ENCODE results near the gene ENTREP3.
"Not testable (repeated sequence)": the region's sequence is repeated elsewhere in the genome, so short reads cannot be mapped to it uniquely, and the experiment has no call there.

The ENTREP3 gene

GRCh38 chr1:155250633-155251449 lies 4.4 kb downstream of the ENTREP3 start:
- DNase-seq: peak; percentile 94 to 96

GRCh38 chr1:155250246-155250632 lies 5.0 kb downstream of the ENTREP3 start:
- DNase-seq: no peak

DNA sequence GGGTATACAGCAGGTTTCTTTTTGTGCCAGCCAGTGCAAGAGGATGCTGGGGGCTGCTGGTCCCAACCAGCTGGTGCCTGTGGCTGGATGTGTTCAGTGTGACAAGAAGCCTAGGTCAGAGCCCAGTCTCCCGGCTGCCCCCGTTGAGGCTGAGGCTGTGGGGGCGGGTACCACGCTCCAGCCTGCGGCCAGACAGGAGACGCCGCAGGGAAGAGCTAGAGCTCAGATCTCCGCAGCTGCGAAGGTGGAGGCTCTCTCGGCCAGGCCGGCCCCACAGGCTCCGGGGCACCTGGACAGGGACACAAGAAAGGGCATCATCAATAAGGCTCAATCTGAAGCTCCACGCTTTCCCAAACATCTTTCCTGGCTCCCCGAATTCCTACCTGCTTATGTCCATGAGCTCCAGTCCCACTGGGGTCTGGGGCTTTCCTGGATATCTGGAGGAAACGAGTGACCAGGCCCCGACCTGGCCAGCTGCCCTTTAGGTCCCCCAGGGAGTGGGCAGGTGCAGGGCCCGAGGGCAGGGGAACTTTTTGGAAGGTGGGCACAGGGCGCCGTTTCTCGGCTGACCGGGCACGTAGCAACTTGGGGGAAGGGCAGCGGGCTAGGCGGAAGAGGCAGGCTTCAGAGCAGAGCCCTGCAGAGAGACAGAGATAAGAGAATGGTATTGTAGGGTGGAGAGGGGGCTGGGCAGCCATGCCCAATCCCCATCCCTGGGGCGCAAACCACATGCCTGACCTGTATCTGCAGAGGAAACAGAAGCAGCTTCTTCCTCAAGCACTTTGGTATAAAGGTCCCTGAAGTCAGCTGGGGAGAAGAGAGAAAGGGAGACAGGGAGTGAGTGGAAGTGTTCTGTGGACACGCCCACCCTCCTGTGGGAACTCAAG lies 7.4 kb downstream of the ENTREP3 start:
- DNase-seq: no peak

DNA sequence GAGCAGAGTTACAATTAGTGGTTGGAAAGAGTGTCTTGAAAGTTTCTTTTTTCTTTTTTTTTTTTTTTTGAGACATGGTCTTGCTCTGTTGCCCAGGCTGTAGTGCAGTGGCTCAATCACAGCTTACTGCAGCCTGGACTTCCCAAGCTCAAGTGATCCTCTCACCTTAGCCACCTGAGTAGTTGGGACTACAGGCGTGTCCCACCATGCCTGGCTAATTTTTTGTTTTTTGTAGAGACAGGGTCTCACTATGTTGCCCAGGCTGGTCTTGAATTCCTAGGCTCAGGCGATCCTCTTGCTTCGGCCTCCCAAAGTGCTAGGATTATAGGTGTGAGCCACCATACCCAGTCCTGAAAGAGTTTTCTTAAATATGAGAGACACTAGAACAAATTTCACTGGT lies 8.5 kb downstream of the ENTREP3 start:
- DNase-seq: not testable (repeated sequence)

GRCh38 chr1:155245163-155245524 lies 10.1 kb downstream of the ENTREP3 start:
- no peak for DNase-seq

- DNase-seq: peak; percentile 98 to 99
Measured at GRCh38 chr1:155244368-155245162, 10.7 kb downstream of the ENTREP3 start.

- DNase-seq: no peak
Measured at GRCh38 chr1:155242805-155243358, 12.4 kb downstream of the ENTREP3 start.

GRCh38 chr1:155241841-155242264 lies 13.4 kb downstream of the ENTREP3 start:
- no peak for DNase-seq

GRCh38 chr1:155241069-155241679 lies 14.1 kb downstream of the ENTREP3 start:
- DNase-seq: peak; percentile 78 to 82

DNA sequence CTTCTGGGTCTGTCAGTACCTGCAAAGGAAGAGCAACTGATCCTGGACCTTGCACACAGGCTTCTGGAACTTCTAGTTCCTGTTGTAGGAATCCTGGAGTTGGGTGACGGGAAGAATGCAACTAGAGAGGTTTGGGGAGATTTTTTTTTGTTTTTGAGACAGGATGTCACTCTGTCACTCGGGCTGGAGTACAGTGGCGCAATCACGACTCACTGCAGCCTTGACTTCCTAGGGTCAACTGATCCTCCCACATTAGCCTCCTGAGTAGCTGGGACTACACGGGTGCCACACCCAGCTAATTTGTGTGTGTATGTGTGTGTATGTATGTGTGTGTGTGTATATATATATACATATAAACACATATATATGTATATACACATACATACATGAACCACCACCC lies 18.8 kb downstream of the ENTREP3 start:
- DNase-seq: no peak

DNA sequence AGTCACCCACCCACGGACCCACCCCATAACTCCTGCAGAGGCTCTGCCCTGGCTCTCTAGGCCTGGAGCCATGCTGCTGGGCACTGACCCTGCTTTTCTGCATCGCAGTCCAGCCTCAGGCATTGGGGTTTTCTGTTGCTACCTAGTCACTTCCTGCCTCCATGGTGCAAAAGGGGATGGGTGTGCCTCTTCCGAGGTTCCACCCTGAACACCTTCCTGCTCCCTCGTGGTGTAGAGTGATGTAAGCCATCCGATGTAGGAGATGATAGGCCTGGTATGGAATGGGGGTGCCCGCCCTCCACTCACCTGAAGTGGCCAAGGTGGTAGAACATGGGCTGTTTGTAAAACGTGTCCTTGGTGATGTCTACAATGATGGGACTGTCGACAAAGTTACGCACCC lies 19.9 kb downstream of the ENTREP3 start:
- not testable (repeated sequence) for DNase-seq

DNA sequence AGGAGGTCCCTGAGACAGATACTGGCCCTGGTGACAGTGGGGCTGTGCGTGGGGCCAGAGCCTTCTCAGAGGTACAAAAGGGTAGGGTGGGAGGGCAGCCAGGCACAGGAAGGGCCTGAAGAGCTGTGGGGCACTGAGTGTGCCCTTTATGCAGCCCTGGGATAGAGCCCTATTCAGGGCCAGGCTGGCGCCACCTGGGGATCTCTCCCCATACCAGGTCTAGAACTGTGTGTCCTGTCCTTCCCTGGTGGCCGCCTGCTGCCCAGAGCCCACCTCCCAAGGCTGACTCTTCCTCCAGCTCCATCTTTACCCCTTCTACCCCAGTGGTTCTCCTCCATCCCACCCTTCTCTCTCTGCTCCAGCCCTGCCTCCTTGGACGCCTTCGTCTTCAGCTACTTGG lies 21.8 kb downstream of the ENTREP3 start:
- DNase-seq: not testable (repeated sequence)

DNA sequence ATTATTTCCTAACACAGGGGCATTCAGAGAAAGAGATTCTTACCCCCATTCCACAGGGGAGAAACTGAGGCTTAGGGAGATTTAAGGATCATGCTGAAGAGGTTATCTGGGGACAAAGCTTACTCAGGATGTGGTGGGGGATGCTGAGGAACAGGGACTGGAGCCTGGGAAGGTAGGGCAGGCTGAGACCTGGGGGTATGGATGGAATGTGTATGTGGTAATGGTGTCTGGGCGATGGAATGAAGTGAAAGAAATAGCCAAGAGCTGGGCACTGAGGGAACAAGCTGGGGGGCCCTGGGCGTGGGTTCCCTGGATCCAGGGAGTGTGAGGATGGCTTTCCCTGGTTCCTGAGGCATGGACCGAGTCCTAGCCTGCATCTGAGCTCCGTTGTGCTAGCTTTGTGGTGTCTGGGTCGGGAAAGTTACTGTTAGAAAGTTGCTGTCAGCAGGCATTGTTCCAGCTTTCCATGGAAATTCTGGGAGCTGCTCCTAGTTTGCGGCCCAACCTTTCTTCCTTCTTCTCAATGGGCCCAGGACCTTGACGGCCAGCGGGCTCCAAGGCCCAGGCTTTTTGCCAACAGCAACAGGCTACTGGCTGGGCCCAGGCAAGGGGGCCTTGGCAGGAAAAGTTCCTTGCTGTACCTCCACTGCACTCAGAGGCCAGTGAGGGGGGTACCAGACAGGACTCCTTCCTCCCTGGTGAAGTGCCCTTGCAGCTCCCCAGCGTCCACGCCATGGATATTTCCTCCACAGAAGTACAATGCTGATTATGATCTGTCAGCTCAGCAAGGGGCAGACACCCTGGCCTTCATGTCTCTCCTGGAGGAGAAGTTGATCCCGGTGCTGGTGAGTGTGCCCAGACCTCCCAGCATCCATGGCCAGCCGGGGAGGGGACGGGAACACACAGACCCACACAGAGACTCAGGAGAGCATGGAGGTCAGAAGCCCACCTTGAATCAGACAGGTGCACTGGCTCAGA lies 23.0 kb downstream of the ENTREP3 start:
- not testable (repeated sequence) for DNase-seq

- DNase-seq: not testable (repeated sequence)
Measured at GRCh38 chr1:155231302-155231701, 24.0 kb downstream of the ENTREP3 start.

DNA sequence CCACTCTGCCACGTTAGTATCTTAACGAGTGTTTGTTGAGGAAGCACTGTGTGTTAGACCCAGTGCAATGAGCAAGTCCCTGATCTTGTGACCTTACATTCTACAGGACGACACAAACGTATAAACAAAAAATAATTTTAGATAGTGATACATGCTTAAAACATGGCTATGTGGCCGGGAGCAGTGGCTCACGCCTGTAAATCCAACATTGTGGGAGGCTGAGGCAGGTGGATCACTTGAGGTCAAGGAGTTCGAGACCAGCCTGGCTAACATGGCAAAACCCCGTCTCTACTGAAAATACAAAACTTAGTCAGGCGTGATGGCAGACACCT lies 27.2 kb downstream of the ENTREP3 start:
- DNase-seq: no peak

GRCh38 chr1:155227261-155228095 lies 27.8 kb downstream of the ENTREP3 start:
- DNase-seq: peak; percentile 99

DNA sequence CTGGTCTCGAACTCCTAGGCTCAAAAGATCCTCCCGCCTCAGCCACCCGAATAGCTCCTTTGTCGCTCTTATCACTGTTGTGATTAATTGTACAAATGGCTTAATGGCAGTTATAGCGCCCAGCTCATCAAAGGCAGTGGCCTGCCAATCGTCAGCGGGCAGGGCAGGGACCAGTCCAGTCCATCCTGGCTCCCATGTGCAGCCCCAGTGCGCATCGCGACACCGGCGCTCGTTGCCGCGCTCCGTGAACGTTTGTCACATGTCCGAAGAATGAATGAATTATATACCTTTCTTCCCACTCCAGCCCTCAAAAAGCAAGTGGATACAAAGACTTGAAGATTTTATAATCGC lies 28.4 kb downstream of the ENTREP3 start:
- peak in 1 of 2 experiments; percentile 54 for DNase-seq

DNA sequence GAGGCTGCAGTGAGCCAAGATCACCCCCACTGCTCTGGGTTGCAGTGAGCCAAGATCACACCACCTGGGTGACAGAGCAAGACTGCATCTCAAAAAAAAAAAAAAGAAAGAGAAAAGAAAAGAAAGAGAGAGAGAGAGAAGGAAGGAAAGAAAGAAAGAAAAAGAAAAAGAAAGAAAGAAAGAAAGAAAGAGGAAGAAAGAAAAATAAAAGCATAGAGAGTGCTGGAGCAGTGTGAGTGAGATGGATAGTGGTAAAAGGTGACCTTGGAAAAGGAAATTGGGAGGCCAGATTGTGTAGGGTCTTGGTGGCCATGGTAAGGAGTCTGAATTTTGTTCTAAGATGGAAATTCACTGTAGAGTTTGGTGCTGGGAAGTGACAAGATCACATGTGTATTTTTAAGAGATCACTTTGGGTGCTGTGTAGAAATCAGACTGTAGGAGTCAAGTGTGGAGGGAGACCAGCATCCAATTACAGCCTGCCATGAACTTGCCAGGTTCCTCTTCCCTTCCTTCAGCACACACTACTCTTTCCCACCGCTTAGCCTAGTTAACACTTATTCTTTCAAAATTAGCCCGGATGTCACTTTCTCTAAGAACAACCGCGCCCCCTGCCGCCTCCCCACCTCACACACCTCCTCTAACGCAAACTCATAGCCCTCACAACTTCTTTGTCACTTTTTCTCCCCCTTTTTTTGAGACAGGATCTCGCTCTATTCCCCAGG lies 28.9 kb downstream of the ENTREP3 start:
- DNase-seq: peak; percentile 98 to 99

DNA sequence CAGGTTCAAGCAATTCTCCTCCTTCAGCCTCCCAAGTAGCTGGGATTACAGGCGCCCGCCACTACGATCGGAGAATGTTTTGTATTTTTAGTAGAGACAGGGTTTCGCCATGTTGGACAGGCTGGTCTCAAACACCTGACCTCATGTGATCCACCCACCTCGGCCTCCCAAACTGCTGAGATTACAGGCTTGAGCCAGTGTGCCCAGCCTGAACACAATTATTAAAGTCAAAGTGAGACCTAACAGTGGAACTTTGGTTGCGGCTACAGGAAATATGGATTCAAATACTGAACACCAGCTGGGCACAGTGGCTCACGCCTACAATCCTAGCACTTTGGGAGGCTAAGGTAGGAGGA lies 29.9 kb downstream of the ENTREP3 start:
- DNase-seq: not testable (repeated sequence)

DNA sequence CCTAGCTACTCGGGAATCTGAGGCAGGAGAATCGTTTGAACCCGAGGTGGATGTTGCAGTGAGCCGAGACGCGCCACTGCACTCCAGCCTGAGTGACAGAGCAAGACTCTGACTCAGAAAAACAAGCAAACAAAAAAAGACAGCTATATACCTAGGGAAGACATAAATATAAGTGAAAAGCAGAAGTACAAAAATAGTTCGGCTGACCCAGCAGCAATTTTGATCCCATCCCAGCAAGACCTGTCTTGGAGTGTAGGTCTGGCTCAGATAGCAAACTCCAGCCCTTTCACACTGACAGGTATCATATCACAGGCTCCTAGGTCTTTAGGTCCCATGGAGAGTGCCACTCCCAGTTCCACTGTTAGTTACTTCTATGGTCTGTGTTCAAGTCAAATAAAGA lies 32.2 kb downstream of the ENTREP3 start:
- DNase-seq: peak; percentile 27 to 42

Data from Kasumi-1 (cell line).